ENCODE measurements around the gene CADM4.

DNA sequence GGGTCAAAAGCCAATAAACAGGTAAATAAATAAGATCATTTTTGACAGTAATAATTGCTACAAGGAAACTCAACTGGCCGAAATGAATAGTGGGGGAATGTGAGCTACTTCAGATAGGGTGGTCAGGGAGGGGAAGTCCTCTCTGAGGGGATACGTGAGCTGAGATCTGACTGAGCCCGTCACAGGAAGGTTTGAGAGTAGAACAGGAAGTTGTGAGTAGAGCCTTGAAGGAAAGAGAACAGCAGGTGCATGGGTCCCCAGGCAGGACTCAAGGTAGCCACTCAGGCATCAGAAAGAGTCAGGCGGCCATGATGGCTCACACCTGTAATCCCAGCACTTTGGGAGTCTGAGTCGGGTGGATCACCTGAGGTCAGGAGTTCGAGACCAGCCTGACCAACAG is 50.0 kb downstream of the CADM4 start:
- TF ChIP-seq, protein P1, sequence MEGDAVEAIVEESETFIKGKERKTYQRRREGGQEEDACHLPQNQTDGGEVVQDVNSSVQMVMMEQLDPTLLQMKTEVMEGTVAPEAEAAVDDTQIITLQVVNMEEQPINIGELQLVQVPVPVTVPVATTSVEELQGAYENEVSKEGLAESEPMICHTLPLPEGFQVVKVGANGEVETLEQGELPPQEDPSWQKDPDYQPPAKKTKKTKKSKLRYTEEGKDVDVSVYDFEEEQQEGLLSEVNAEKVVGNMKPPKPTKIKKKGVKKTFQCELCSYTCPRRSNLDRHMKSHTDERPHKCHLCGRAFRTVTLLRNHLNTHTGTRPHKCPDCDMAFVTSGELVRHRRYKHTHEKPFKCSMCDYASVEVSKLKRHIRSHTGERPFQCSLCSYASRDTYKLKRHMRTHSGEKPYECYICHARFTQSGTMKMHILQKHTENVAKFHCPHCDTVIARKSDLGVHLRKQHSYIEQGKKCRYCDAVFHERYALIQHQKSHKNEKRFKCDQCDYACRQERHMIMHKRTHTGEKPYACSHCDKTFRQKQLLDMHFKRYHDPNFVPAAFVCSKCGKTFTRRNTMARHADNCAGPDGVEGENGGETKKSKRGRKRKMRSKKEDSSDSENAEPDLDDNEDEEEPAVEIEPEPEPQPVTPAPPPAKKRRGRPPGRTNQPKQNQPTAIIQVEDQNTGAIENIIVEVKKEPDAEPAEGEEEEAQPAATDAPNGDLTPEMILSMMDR (conservative IDR thresholded peaks at IDR 0.05) = no peak
- no peak for TF ChIP-seq ZFX (IDR thresholded peaks at IDR 0.05)
